ENCODE results near the gene ILRUN. TPM values are rescaled to one million over a fixed set of nuclear protein-coding genes. Genes with fewer than 3 reads are reported as not detected.
"Not testable (repeated sequence)": the region's sequence is repeated elsewhere in the genome, so short reads cannot be mapped to it uniquely, and the experiment has no call there.

Gene ILRUN
- 90.3 TPM for total RNA-seq
- long read RNA-seq, full-length matches to known transcripts, result 20 of 79 reads
- long read RNA-seq, partial matches to known transcripts, result 5 of 79 reads
- long read RNA-seq, other reads (novel, unspliced or antisense), result 54 of 79 reads

GRCh38 chr6:34696739-34697543 lies at the start of gene ILRUN:
Gene ILRUN, minus strand, starts transcription at chr6:34696767. Its CDS starts 164 bp downstream, at chr6:34696603.
- TF ChIP-seq, protein P1, sequence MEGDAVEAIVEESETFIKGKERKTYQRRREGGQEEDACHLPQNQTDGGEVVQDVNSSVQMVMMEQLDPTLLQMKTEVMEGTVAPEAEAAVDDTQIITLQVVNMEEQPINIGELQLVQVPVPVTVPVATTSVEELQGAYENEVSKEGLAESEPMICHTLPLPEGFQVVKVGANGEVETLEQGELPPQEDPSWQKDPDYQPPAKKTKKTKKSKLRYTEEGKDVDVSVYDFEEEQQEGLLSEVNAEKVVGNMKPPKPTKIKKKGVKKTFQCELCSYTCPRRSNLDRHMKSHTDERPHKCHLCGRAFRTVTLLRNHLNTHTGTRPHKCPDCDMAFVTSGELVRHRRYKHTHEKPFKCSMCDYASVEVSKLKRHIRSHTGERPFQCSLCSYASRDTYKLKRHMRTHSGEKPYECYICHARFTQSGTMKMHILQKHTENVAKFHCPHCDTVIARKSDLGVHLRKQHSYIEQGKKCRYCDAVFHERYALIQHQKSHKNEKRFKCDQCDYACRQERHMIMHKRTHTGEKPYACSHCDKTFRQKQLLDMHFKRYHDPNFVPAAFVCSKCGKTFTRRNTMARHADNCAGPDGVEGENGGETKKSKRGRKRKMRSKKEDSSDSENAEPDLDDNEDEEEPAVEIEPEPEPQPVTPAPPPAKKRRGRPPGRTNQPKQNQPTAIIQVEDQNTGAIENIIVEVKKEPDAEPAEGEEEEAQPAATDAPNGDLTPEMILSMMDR (IDR thresholded peaks at IDR 0.05), result no peak
- intact Hi-C loops (cut with DNase I), result no loop called here
- peak; percentile 97 for DNase-seq

DNA sequence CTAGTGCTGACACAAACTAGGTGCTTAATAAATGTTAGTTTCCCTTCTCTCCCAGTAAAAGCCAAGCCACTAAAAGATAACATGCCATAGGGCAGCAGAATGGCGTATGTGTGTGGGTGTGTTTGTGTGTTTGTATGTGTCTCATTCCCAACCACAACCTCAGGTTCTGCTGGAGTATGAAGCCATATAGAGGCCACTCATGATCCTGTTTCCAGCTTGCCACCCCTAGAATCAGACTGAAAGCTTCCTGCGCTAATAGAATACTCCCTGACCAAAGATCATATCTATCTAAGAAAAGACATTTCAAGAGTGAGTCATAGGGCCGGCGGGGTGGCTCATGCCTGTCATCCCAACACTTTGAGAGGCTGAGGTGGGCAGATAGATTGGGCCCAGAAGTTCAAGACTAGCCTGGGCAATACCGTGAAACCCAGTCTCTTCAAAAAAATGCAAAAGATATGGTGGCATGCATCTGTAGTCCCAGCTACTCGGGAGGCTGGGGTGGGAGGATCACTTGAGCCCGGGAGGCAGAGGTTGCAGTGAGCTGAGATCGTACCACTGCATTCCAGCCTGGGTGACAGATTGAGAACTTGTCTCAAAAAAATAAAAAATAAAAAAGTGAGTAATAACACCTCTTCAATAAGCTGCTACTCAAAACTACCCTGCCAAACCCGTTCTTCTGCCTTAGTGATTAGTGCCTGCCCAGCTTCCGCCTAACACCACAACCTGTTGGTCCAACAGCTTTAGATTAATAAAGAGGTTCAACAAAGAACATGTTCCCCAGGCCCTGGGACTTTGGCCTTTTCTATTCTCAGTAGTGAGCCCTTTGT lies 48.9 kb upstream of the ILRUN start:
- Histone ChIP-seq H3K36me3 (no peaks in the 10 kb centered on the region), H3K27me3 (ENCODE audit: low read depth) (no peaks in the 10 kb centered on the region), H3K4me3 (no peak overlapping the region), H3K4me1 (no peaks in the 10 kb centered on the region), H3K27ac (peak overlapping the region; percentile 73), H3K9me3 (no peaks in the 10 kb centered on the region)
- DNase-seq (peak; percentile 51), ATAC-seq (peak; percentile 88 to 93)
- TF ChIP-seq, protein P1 (IDR thresholded peaks at IDR 0.05), result no peak
- intact Hi-C loops (cut with DNase I), result no loop called here

More at GRCh38 chr6:34696739-34697543, at the start of gene ILRUN:
- peaks cover 37% of the 10 kb centered on the region for H3K4me1 ChIP-seq
- no peaks in the 10 kb centered on the region for H3K27me3 ChIP-seq (ENCODE audit: low read depth)
- peak within 1 kb of the TSS; percentile 96 for H3K27ac ChIP-seq
- peak within 1 kb of the TSS; percentile 97 for H3K4me3 ChIP-seq
- H3K9me3 ChIP-seq, result no peaks in the 10 kb centered on the region
- H3K36me3 ChIP-seq, result no peaks in the 10 kb centered on the region
- peak; percentile 96 to 98 for ATAC-seq

DNA sequence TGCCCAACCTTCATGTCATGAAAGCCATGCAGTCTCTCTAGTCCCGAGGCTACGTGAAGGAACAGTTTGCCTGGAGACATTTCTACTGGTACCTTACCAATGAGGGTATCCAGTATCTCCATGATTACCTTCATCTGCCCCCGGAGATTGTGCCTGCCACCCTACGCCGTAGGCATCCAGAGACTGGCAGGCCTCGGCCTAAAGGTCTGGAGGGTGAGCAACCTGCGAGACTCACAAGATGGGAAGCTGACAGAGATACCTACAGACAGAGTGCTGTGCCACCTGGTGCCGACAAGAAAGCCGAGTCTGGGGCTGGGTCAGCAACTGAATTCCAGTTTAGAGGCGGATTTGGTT lies 47.7 kb upstream of the ILRUN start:
- DNase-seq; H3K36me3 ChIP-seq; H3K4me3 ChIP-seq; H3K27me3 ChIP-seq (ENCODE audit: low read depth); ATAC-seq; H3K4me1 ChIP-seq; H3K9me3 ChIP-seq; H3K27ac ChIP-seq; intact Hi-C loops (cut with DNase I): not testable (repeated sequence)

- Histone ChIP-seq H3K4me3 (no peak overlapping the region), H3K36me3 (no peaks in the 10 kb centered on the region), H3K27ac (no peak overlapping the region), H3K9me3 (no peaks in the 10 kb centered on the region), H3K27me3 (ENCODE audit: low read depth) (no peaks in the 10 kb centered on the region), H3K4me1 (no peaks in the 10 kb centered on the region)
- DNase-seq (no peak), ATAC-seq (no peak)
- intact Hi-C loops (cut with DNase I), result no loop called here
- TF ChIP-seq, protein P1 (IDR thresholded peaks at IDR 0.05), result no peak
Measured at GRCh38 chr6:34743625-34744293, 47.2 kb upstream of the ILRUN start.

DNA sequence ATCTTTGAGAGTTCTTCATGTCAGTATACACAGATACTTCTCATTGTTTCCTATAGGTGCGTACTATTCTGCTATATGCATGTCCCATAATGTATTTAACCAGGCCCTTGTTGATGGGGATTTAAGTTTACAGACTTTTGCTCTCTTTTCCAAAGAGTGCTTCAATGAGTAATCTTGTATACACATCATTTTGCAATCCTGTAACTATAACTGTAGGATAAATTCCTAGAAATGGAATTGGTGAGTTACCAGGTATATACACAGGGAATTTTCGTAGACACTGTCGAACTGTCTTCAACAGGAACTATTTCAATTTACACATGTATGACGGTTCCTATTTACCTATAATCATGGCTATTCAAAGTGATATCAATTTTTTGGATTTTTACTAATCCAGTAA lies 45.5 kb upstream of the ILRUN start:
- Histone ChIP-seq H3K36me3 (no peaks in the 10 kb centered on the region), H3K9me3 (no peaks in the 10 kb centered on the region), H3K4me1 (no peaks in the 10 kb centered on the region), H3K4me3 (no peak overlapping the region), H3K27me3 (ENCODE audit: low read depth) (no peaks in the 10 kb centered on the region), H3K27ac (no peak overlapping the region)
- intact Hi-C loops (cut with DNase I), result no loop called here
- DNase-seq, result no peak
- TF ChIP-seq, protein P1 (IDR thresholded peaks at IDR 0.05), result no peak
- no peak for ATAC-seq
